ENCODE data around the gene PRELID3B.
"Not testable (repeated sequence)": the region's sequence is repeated elsewhere in the genome, so short reads cannot be mapped to it uniquely, and the experiment has no call there.

Gene PRELID3B

DNA sequence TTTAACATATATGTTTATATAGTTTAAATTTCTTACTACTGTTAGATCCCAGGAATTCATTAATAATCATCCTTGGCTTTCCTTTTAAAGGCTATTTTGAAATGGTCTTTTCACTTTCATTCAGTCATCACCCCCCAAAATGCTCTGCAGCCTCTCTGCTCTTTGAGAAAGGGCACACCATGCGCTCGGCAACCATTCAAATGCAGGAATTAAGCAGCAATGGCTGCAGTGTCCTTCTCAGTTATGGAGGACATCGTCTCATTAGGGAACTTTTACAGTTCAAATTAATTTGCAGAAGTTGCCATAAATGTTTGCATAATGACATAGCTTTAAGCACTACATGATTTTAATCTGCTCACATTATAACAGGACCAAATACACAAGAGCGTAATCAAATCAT lies 17.1 kb downstream of the PRELID3B start:
- DNase-seq, result no peak

DNA sequence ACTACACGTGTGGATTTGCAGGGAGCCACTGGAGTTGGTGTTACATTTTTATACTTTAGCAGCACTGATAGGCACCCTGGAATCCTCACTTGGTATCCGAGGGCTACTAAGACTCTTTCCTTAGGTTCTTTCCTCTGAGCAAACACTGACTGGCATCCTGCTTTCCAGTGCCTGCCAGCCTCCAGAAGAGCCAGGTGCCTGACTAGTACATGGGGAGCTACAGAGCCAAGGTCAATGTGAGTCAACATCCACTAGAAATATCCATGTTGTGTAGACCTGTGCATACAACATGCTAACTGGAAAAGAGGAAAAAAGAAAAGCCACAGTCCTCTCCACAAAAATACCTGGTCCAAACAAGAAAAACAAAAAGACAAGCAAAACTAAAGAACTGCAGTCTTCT lies 17.5 kb downstream of the PRELID3B start:
- no peak for DNase-seq

GRCh38 chr20:59024111-59024530 lies 18.5 kb downstream of the PRELID3B start:
- no peak for DNase-seq

DNA sequence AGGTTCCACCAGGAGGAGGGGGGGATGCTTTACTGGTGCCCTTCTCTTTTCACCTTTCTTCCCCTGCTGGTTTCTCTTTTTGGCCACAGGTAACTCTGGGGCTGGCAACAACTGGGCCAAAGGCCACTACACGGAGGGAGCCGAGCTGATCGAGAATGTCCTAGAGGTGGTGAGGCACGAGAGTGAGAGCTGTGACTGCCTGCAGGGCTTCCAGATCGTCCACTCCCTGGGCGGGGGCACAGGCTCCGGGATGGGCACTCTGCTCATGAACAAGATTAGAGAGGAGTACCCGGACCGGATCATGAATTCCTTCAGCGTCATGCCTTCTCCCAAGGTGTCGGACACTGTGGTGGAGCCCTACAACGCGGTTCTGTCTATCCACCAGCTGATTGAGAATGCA lies 19.0 kb downstream of the PRELID3B start:
- DNase-seq, result no peak

- no peak for DNase-seq
Observed at GRCh38 chr20:59022754-59023153, 19.8 kb downstream of the PRELID3B start.

DNA sequence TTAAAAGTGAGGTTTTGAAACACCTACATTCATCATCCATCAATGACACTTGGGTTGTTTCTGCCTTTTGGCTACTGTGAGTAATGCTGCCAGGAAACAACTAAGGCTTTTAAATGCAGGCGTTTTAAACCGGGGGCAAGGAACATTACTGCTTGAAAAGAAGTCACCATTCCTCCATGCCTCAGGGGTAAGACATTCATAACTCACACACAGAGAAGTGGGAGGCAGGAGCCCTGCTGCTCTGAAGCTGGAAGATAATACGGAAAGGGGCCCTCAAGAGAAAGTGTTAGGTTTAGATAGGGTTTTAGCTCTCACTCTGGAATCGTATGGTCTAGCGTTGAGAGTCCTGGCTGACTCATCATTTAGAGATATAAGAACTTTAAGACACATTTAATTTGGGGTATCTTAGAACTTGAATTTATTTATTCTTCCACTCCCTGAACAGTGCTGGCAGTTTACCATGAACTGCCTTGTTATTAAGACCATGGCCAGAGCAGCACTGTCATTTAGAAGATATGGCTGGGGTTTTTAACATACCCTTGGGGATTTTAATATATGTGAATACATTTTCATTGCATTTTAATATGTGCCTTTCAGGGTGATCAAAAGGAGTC lies 21.5 kb downstream of the PRELID3B start:
- no peak for DNase-seq

GRCh38 chr20:59019217-59019616 lies 23.4 kb downstream of the PRELID3B start, which contains the start of gene TUBB1:
TSS of gene TUBB1 (plus strand) at chr20:59019429. CDS start at chr20:59019523, 94 bp downstream.
- DNase-seq, result no peak

- DNase-seq, result no peak
Observed at GRCh38 chr20:59018817-59019216, 23.8 kb downstream of the PRELID3B start.

DNA sequence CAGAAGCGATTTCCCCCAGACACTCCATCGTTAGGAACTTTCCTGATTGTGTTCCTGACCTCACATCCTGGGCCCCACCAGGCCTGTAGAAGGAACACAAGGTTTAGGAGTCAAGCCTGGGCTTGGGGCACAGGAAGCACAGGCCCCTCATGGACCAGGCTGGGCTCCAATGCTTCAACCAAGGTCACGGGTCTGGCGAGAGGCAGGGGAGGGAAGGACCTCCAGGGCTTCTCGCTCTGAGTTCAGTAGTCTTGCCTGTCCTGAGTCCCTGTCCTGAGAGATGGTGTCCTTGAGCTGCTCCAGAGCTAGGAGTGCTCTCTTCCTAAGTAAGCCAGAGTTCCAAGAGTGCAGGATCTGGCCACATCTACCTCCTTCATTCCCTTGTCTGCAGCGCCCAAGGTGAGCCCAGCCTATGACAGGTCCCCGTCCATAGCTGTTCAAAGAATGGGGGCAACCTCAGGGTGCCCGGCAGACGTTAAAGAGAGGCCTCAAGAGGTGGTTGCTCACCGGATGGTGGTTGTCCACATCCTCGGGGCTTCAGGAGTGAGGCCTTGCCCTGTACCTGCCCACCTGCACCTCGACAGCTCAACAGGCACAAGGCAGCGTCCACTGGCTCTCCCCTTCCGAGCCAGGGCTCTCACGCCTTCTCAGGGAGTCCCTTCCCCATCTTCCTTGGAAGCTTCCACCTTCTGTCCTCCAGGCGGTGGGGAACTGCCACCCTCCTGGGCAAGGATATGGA lies 24.9 kb downstream of the PRELID3B start:
- DNase-seq, result no peak

- DNase-seq, result no peak
Observed at GRCh38 chr20:59016795-59017492, 25.6 kb downstream of the PRELID3B start.

GRCh38 chr20:59015812-59016711 lies 26.5 kb downstream of the PRELID3B start:
- DNase-seq, result no peak

DNA sequence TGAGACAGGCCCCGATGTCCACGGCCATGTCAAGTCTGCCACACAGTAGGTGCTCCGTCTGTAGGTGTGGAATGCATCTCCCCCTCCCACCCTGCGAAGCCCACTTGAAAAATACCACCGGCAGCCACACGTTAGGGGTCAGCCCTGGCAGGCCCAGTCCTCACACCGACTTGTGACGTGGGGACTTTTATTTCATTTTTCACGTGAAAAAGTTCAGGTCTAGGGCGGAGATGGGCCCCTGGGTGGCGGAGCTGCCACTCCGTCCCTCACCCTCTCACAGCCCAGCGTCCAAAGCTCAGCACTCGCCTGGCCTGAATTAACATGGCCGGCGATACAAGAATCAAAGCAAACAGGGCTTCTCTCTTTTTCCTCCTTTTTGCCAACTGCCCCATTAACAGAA lies 27.2 kb downstream of the PRELID3B start:
- DNase-seq, result no peak

DNA sequence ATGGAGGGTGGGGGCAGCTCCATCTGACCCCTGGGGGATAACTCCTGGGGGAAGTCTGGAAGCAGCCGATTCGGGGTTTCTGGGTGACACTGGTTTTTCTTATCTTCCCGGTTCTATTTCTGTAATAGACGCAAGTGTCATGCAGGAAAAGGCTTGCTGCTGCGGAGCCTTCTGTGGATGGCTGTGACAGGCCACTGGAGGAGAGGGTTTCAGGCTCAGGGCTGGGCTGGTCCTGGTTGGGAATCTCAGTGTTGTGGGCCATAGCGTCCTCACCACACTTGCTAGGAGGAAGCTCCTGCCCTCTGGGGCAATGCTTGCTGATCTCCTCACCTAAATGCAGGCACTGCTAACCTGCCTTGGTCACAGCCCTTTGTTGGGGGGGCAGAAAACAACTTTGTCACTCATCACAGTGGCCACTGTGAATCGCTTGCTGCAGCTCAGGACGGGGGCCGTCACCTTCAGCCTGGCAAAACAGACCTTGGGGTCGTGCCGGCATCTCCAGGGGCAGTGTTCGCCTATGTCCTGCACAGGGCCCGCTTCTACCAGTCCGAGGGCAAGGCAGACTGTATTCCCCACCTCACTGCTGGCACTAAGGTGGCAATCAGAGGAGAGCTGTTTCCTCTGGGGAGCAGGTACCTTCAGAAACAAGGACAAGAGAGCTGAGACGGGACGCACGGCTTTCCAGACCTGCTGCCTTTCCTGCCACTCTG lies 27.8 kb downstream of the PRELID3B start:
- no peak for DNase-seq

GRCh38 chr20:59013959-59014608 lies 28.5 kb downstream of the PRELID3B start:
- no peak for DNase-seq

DNA sequence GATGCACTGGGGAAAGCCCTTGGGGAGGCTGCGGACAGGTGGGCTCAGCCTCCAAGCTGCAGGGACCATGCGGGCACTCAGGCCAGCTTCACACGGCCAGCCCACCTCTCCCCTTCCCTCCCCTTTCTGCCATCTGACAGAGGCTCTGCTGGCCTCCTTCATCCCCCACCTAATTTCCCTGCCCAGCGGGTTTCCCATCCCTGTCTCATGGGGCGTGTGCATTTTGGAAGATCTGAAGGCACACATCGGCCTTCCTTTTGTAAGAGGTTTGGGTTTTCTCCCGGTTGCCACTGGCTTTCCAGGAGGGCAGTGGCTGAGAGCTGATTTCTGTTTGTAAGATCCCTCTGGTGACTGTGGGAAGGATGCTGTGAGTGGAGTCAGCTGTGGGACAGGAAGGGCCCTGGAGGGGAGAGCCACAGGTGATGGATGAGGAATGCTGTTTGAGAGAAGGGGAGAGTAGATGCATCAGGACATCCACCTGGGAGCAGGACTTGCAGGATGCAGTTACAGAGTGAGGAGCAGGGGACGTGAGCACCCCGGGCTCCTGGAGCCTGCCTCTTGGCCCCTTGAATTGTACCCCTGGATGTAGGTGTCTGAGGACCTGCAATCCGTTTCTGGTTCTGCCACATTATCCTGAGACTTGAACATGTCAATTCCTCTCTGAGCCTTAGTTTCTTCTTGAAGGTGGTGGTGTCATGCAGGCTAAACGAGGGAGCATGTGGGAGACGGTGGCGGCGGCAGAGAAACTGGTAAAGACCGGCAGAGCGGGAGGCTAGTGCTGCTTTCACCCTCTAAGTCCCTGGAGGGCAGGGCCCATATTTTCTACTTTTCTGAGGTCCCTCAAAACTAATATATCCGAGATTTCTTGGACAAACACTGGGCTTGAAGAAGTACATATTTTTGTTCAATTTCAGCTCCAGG lies 29.3 kb downstream of the PRELID3B start:
- no peak for DNase-seq

GRCh38 chr20:59011874-59012157 lies 30.8 kb downstream of the PRELID3B start:
- not testable (repeated sequence) for DNase-seq

DNA sequence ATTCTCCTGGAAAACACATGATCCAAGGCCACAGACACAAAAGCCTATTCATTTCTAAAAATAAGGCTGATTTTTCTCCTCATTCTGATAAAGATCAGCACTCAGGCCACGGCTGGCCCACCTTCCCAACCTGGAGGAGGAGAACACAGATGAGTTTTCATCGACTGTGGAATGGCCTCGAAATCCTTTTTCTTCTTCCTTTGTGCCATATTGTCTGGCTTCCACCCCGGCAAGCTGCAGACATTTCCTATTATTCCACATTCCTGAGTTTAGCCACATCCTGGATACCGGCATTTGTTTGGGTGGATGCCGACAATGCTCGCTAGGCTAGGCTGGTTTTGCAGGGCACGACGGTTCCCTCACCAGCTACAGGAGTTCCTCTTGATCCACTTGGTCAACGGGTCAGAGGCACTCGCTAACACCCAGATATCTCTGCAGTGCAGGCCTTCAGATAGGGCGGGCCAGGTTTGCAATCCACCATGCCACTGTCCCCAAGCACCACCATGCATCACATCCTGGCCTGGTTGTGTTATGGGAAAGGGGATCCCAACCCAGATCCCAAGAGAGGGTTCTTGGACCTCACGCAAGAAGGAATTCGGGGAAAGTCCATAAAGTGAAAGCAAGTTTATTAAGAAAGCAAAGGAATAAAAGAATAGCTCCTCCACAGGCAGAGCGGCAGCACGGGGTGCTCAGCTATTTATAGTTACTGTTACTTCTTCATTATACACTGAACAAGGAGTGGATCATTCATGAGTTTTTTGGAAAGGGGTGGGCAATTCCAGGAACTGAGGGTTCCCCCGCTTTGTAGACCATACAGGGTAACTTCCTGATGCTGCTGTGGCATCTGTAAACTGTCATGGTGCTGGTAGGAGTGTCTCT lies 31.4 kb downstream of the PRELID3B start:
- peak; percentile 88 to 91 for DNase-seq

DNA sequence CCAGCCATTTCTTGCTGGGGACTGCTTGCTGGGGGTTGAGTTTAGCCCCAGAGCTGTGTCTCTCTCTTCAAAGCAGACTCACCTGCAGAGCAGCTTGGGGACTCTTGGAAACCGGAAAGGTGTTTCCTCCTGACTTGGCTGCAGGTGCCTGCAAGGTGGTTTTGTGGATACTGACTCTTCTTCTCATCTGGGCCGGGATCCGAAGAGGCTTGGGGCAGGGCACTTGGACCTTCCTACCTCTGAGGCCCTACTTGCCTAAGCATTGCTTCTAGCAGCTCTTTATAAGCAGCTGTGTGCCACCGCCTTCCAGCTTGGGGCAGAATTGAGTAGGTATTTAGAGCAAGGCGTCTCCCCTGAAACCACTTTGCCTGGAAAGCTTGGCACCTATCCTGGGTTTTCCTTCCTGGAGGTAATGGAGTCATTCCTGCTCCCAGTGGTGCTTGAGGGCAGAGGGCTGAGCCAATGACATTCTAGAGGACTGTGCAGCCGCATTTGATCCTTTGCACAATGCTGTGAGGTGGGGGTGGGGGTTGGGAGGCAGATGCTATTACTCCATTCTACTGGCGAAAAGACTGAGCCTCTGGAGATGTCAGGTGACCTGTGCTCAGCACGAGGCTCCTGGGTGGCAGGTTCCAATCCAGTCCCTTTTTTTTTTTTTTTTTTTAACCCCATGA lies 32.1 kb downstream of the PRELID3B start:
- no peak for DNase-seq
